Measurements from ENCODE around the gene AK8.

AK8 gene

DNA sequence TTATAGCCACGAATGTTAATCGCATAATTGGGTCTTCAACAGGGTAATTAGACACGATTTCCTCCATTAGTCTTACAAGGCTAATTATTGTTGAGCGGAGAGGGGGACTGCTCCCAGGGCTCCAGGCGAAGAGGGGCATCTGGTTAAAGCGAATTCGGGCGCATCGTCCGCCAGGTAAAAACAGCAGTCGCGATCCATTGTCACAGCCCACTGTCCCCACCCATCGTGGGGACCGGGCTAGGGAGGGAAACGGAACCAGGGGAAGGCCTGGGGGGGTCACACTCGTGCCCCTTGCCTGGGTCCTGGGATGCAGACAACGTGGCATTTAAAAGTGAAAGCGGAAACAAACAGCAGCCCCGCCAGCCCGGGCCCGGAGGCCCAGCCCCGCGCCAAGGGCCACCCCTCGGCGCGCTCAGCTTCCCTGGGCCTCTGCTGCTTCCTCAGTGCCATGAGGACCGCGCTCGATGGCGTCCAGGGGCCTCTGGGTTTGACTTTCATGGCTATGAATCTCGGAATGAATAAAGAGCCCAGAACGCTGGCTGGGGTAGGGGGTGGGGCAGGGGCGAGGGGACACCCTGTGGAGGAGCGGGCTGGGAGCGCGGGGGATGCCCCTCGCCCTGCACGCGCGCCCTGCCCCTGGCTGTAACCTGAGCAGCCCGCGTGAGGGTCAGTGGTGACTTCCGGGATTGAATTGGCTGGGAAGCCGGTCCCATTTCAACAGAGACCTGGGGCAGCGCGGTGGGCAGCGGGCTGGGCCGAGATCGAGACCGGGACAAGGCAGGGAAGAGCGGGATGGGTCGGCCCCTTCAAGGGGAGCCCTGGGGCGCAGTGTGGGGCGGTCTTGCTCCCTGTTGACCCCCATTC is 107.9 kb downstream of the AK8 start:
- DNase-seq, result no peak

DNA sequence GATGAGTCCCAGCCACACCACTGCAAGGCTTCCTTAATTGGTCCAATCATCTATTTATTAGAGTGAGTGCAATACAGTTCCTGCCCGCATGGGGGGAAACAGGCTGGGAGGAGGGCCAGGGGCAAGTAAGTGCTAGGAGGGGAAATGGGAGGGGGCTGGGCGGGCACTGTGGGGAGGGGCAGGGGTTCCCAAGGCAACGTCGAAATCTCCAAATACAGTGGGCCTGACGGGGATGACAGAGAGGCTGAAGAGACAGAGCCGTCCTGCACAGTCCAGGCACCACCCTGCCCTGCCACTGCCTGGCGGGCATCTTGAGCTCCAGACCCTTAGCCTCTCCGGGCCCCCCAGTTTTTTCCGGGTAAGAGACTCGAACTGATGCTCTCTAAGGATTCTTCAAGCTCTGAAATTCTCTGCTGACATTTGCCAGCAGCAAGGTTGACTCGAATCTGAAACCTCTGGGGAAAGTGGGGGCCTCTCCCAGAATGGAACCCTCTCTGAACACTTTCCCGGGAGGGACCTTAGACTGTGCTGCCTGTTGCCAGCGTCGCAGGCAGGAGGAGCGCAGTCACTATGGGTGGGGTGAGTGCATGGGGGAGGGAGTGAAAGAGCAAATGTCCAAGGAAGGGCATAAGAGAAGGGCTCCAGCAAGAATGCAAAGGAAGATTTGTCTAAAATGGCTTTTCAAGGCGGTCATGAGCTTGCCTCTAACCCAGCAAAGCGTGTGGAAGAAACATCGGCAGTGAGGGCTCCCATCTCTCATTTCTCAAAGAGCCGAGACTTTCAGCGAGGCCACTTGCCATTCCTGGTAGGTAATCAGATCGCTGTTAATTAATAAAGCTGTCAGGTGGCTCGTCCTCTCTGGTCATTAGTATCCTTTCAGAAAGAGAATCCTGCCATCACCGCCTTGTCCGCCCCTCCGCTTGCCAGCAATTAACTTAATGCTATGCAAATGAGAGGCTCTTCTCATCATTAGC is 108.9 kb downstream of the AK8 start:
- no peak for DNase-seq

DNA sequence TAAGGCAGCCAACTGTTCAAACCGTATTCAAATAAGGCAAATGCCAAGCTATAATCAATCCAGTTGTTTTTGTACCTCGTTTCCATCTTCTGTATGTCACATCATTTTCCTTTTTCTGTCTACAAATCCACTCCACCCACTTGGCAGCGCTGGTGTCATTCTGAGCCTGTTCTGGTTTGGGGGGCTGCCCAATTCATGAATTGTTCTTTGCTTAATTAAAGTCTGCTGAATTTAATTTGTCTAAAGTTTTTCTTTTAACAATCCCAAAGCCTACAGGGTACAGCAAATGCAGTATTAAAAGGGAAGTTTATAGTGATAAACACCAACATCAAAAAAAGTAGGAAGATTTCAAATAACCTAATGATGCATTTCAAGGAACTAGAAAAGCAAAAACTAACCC is 114.5 kb downstream of the AK8 start:
- DNase-seq, result no peak

DNA sequence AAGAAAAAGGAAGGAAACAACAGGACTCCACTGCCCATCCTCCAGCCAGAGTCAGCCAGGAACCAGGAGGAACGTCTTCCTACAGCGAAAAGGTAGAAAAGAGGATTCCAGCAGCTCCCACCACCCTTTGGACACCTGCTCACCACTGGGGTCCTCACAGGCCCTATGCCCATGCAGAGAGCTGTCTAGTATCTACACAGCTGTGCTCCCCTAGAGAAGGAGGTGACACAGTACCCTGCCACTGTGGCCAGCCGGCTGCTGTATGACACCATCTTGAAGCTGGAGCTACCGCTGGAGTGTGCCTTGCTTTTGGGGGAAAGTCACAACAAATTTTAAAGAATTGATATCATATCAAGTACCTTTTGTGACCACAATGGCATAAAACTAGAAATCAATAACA is 115.2 kb downstream of the AK8 start:
- DNase-seq, result no peak

DNA sequence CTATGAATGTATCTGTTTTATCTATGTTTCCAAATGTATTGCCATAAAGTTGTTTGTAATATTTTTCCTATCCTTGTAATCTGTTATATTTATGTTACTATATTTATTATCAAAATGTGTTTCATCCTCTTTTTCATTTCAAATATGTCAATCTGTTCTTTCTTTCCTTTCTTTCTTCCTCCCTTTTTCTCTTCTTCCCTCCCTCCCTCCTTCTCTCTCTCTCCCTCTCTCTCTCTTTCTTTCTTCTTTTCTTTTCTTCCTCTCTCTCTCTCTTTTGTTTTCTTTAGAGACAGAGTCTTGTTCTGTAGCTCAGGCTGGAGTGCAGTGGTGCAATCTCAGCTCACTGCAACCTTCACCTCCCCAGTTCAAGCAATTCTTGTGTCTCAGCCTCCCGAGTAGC is 116.5 kb downstream of the AK8 start:
- no peak for DNase-seq

DNA sequence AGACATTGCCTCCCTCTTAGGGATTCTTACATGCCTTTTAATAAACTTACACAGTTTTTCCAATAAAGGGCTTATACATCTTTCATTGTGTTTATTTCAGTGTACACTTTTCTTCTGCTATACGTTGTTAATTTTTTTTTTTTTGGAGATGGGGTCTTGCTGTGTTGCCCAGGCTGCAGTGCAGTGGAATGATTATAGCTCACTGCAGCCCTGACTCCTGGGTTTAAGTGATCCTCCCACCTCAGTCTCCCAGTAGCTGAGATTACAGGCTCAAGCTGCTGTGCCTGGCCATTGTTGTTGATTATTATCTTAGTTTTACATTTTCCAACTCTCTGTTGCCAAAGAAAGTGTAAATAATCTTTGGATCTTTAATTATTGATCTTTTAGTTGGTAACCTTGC is 118.0 kb downstream of the AK8 start:
- DNase-seq, result no peak

DNA sequence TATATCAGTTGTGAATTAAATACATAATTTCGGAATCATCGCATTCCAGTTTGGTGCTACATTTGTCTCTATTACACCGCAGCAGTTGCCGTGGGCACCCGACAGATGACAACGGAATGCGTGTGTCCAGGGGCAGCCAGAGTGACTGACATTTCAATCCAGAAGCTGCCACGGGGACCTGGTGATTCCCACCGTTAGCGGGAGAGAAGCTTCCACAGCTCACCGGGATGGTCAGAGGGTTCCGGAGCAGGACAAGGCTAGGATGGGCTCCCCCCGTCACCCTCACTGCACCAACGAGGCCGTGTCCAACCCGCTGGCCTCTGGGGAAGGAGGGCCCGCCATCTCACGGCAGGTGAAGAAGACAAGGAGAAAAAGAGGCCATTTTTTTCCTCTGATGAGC is 121.1 kb downstream of the AK8 start:
- DNase-seq, result no peak

DNA sequence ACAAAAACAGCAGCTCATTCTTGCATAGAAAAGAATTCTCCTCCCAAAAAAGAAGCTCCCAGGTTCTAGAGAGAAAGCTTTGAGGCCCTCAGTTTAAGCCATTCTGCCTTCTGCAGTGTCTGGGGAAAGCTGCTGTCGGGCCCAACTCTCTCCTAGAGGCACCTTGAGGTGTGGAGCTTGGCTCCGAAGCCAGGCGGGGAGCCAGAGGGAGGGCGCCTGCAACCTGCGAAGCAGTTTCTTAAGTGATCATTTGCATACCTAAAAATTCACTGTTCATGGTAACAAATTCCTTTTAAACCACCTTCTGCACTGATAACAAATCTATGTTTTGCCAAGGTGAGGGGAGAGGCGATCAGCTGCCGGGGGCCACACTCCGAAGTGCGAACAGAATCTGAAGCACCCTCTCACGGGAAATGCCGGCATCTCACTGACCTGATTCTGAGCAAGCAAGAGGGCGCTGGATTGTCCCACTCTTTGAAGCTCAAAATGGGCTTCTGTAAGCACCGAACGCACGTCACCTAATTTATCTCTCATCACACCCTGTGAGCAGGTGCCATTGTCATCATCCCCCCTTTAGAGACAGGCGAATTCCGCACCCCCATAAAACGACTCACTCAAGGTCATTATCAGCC is 121.8 kb downstream of the AK8 start:
- DNase-seq, result no peak

DNA sequence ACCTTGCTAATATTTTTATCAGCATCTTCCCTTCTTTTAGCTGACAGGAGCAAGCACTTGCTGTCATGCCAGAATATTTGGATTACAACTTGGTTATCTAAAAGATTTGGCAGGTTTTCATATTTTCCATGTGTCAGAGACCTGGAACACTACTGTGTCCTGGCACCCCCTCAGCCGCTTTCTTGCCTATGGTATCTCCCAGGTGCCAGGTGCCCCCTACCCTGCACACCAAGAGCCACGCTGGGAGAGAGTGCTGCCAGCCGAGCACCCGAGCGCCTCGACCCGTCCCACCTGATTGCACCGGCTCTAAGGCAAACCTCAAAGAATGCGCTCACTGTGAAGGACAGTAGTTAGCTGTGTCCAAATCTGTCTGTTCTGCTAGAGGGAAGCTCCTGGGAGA is 123.0 kb downstream of the AK8 start:
- DNase-seq, result no peak

DNA sequence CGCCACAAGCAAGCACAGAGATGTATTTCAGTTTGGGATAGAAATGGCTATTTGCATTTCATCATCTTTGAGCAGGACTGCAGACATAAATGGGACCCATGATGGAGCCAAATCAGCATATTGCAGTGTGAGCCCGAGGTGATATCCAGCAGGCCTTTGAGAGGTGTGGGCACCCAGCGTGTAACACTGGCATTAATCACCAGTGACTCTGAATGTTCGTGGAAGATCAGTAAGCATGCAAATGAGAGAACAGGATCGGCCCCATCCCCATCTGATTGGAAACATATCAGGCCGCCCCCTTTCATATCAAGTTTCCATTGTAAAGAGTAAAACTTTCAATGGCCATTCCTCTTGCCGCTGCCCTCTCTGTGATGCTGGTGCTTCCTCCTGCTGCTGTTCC is 123.8 kb downstream of the AK8 start:
- no peak for DNase-seq

DNA sequence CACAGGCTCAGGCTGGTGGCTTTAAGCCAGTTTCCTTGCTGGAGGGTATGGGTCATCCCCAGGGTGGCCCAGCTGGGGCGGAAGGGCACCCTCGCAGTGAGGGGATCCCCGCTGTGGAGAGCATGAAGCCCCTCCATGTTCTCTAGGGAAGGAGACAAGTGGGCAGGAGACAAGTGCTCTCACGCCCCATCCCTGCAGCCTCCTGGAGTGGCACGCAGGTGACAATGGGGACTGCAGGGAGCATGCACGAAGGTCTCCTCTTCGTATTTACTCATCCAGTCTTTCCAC is 124.5 kb downstream of the AK8 start:
- no peak for DNase-seq

DNA sequence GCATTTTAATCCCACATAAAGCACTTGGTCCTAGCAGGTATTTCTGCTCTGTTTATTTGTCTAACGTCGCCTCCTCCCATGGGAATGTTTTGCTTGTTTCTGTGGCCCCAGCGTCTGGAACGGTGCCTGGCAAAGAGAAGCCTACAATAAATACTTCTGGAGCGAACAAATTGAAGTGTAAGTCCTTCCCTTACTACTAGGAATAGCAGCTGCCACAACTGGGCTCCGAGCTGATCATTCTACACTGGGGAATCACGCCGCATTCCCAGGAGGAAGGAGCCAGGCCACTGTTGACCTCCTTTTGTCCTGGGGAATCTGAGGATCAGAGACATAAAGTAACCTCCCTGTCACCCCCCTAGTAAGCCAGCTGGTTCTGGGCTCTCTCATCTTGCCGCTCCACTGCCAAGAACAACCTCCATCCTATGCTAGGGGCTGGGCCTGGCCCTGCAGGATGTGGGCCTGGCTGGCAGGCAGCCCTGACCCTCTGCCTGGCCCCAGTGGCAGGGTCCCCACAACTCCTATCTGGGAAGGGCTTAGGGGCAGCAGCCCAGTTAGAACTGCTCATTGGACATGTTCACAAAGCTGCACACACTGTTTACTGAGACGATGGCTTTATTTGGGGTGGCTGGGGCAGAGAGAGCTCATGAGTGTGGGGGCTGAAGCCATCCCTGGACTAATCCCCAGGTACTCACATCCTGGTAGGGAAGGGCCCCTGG is 125.0 kb downstream of the AK8 start:
- no peak for DNase-seq

DNA sequence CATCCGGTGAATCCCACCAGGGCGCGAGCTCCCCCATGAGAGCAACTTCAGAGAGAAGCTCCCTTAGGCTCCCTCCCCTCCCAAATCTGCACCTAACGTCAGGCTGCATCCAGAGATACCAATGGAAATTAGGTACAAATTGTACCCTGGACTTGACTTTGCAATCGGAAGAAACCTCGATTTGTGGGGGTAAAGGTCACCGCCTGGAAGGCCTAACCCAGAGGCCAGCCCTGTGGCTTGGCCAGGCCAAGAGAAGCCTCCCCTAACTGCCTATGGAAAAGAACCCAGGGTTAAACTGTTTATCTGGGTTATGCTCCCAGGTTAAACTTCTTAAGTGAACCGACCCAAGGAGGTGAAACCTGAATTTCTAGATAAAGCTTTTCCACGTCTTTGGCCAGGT is 127.4 kb downstream of the AK8 start:
- no peak for DNase-seq

DNA sequence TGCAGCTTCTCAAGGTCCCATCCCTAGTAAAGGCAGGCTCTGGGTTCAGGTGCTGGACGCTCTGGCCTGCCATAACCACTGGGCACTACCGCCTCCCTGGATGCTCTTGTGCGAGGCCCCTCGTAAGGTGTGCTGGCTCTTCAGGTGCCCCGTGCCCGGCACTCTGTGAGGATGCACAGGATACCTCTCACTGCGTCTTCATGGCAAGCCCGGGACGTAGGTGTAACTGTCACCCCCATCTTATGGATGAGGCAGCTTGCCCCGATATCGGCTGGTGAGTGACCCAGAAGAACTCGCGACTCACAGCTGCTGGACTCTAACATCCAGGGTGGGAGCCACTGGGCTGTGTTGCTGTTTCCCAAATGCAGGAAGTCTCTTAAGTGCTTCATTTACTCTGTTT is 128.8 kb downstream of the AK8 start:
- no peak for DNase-seq

DNA sequence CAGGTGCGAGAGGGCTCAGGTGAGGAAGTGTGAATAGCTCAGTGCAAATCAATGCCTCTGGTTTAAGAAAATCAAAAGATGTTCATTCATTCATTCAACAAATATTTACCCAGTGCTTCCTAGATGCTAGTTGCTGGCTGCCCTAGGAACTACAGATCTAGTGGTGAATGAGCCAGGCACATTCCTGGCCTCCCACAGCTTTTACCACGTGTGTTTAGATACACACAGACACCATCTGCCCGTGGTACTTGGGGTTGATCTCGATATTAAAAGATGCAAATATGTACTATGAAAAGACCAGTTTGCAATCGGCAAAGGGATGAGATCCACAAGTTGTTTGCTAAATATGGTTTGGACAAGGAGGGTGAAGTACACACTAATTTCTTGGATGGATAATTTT is 129.6 kb downstream of the AK8 start:
- no peak for DNase-seq

DNA sequence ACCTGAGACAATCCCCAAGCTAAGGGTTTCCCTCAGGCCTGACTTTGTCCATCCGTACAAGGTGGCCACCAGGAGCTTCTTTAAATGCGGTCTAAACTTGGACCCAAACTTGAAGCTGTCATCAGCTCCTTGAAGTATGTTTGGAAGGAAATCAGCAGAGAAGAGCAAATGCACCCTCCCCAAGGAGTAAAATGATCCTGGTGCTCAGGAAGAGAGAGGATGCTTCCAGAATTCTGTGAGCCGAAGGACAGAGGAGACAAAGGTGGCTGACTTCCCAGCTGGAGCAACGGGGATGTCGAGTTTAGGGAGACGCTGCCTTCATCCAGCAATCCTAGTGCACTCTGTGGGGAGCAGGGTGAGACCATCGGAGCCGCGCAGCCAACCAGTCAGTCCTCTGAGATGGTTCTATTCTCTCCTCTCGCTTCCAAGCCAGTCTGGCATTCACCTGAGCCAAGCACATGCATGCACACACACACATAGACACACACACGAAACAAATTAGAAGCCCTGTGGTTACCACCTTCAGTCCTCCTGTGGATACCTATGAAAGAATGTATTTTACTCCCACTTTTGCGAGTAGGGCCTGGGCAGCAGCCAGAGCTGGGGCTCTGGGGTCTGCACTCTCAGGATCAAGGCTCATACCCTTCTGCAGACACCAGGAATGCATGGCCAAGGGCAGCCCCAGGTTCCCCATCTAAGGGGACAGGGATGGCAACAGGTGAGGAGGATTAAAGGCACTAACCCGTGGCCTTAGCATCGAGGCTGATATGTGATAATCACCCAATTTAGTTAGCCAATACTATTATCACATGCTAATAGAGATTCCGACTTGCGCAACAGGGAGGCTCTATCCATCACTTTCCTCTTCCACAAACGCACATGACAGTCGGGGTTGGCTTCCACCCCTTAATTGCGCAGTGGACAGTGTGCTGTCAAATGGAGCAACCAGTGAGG is 132.1 kb downstream of the AK8 start:
- no peak for DNase-seq

DNA sequence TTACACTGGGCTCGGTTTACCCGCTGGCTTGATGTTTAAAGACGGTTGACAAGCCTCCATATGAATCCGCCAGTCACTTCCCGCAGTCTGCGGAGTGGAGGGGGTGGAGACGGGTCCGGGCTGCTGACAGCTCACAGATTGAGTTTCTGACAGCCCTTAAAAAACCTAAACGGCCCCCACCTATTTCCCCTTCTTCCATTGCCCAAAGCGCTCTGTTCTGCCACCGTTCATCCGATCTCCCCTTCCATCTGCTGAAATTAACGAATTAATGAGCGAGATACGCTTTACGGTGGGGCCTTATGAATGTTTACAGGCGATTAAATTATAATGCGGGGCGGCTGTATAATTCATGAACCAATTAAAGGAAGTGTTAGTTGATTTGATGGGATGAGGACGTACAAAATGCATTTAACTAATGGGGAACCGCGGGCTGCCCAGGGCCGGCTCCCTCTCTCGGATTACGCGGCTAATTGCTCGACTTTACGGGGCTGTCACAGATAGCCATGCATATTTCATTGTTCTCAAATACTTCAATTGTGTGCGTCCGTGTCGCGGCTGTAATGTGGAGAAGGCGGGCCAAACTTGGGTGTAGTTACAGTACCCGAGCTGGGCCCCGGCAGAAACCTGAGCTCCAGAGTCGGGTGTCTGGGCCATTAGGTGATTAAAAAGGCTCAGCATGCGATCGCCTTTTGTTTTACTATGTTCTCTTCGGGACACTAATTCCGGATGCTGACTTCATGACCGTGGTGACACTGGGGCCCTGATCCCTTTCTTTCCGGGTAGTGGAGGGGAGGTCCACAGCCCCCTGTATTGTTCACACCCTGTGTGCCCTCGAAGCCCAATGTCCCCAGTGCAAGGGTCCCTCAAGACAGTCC is 133.0 kb downstream of the AK8 start:
- DNase-seq, result no peak

DNA sequence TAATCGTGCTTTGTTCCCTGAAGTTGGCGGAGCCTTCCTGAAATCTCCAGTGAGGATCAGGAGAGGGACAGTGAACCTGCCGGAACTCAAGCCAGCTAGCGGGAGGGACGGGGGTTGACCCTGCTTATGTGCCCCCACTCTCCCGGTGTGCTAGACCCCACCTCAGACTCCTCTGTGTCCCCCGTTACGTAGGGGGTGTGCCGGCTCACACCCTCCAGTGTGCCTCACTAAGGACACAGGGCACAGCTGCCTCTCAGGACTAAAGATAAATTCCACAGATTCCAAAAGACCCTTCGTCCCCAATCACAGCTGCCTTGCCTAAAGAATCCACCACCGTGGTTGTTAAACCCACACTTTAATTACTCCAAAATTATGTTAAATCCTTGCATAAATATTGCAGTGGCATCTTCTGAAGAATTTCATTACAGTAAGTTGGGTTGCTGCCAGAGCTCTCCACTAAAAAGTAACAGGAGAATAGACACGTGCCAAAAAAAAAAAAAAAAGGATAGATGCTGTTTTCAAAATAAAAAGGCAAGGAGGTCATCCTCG is 134.1 kb downstream of the AK8 start:
- DNase-seq, result no peak

DNA sequence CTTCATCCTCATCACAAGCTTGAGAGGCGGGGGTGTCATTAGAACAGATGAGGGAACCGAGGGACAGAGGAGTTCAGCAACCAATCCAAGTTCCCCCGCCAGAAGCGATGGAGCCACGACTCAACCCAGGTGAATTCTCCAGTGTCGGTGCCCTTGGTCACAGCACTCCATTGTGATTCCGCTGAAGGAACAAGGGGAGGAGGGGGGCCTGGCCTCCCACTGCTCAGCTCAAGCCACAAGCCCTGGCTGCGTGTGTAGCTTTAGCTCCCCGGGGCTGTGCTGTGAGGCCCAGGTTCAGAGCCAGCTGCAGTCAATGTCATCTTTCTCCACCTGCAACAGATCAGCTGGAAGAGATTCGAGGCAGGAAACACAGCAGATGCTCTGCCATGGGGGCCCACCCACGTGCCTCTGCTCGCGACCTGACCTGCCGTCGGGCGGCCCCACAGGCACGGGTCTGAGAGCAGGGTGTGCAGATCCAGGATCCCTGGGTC is 135.2 kb downstream of the AK8 start:
- DNase-seq, result no peak
